ENCODE measurements around the gene ZNG1A. TPM values are rescaled to one million over a fixed set of nuclear protein-coding genes. Genes with fewer than 3 reads are reported as not detected.
"Not testable (repeated sequence)": the region's sequence is repeated elsewhere in the genome, so short reads cannot be mapped to it uniquely, and the experiment has no call there.

The ZNG1A gene
- total and polyA plus RNA-seq, 8 donors, result 14.1 to 31.1 (median 20.3) TPM

GRCh38 chr9:211557-211956, 32.7 kb upstream of the ZNG1A start:
- DNase-seq (peak in 3 of 6 donors; percentile 15 to 66 (median 43)), ATAC-seq (peak in 3 of 4 donors; percentile 51 to 67 (median 51)), FAIRE-seq (no peak)
- Histone ChIP-seq H3K9me3 (no peaks in the 10 kb centered on the region), H3K36me3 (no peaks in the 10 kb centered on the region), H3K4me1 (peaks cover 0 to 43% (median 9%) of the 10 kb centered on the region in 3 donors), H3K4me3 (no peak overlapping the region), H3K27me3 (no peaks in the 10 kb centered on the region), H3K27ac (peak overlapping the region in 3 of 4 donors; percentile 13 to 79 (median 71))
- intact Hi-C loops (cut with DNase I), result no loop called here
- TF ChIP-seq, protein P1, sequence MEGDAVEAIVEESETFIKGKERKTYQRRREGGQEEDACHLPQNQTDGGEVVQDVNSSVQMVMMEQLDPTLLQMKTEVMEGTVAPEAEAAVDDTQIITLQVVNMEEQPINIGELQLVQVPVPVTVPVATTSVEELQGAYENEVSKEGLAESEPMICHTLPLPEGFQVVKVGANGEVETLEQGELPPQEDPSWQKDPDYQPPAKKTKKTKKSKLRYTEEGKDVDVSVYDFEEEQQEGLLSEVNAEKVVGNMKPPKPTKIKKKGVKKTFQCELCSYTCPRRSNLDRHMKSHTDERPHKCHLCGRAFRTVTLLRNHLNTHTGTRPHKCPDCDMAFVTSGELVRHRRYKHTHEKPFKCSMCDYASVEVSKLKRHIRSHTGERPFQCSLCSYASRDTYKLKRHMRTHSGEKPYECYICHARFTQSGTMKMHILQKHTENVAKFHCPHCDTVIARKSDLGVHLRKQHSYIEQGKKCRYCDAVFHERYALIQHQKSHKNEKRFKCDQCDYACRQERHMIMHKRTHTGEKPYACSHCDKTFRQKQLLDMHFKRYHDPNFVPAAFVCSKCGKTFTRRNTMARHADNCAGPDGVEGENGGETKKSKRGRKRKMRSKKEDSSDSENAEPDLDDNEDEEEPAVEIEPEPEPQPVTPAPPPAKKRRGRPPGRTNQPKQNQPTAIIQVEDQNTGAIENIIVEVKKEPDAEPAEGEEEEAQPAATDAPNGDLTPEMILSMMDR (IDR thresholded peaks at IDR 0.05), result no peak
- 11 to 25% methylated on average over 5 of the region's 5 CpGs for WGBS, 2 donors

DNA sequence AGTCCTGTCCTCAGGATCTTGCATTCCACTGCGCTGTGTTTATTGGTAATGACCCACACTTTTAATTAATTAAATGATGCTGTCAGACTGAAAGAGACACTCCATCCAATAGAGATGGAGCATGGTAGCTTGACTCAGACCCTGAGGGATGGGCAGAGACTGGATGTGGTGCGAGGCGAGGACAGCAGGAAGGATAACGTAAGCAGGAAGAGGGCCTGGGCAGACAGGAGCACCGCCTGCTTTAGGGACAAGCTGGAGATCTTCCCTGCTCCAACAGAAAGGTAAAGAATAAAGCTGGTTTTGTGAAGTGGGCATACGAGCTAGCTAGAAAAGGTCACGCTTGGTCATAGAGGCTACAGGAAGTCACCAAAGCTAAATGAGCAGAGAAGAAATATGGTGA, 32.2 kb upstream of the ZNG1A start:
- peaks cover 0 to 38% (median 9%) of the 10 kb centered on the region in 3 donors for H3K4me1 ChIP-seq
- TF ChIP-seq, protein P1 (IDR thresholded peaks at IDR 0.05), result no peak
- intact Hi-C loops (cut with DNase I), result no loop called here
- no peaks in the 10 kb centered on the region for H3K27me3 ChIP-seq
- peak overlapping the region in 3 of 4 donors; percentile 13 to 79 (median 71) for H3K27ac ChIP-seq
- H3K9me3 ChIP-seq, result no peaks in the 10 kb centered on the region
- no peaks in the 10 kb centered on the region for H3K36me3 ChIP-seq
- FAIRE-seq (no peak), ATAC-seq (no peak), DNase-seq (no peak)
- WGBS, 2 donors, result 86 to 93% methylated on average over 7 of the region's 7 CpGs
- no peak overlapping the region for H3K4me3 ChIP-seq

GRCh38 chr9:209143-209758, 30.4 kb upstream of the ZNG1A start:
- TF ChIP-seq, protein P1 (IDR thresholded peaks at IDR 0.05), result no peak
- H3K9me3 ChIP-seq, result no peaks in the 10 kb centered on the region
- H3K4me3 ChIP-seq, result no peak overlapping the region
- FAIRE-seq (no peak), ATAC-seq (peak in 1 of 4 donors; percentile 8), DNase-seq (peak in 1 of 6 donors; percentile 43)
- H3K27ac ChIP-seq, result no peak overlapping the region
- intact Hi-C loops (cut with DNase I), result no loop called here
- 87 to 92% methylated on average over 14 of the region's 14 CpGs for WGBS, 2 donors
- H3K4me1 ChIP-seq, result peaks cover 0 to 33% (median 9%) of the 10 kb centered on the region in 3 donors
- no peaks in the 10 kb centered on the region for H3K36me3 ChIP-seq
- H3K27me3 ChIP-seq, result no peaks in the 10 kb centered on the region

- Histone ChIP-seq H3K27ac (no peak overlapping the region), H3K27me3 (no peaks in the 10 kb centered on the region), H3K36me3 (no peaks in the 10 kb centered on the region), H3K9me3 (no peaks in the 10 kb centered on the region), H3K4me3 (no peak overlapping the region), H3K4me1 (peaks cover 0 to 7% (median 0%) of the 10 kb centered on the region in 3 donors)
- no peak for DNase-seq
- no peak for ATAC-seq
- FAIRE-seq, result no peak
- 74 to 76% methylated on average over 1 of the region's 1 CpG for WGBS, 2 donors
- TF ChIP-seq, protein P1 (IDR thresholded peaks at IDR 0.05), result no peak
- intact Hi-C loops (cut with DNase I), result no loop called here
These were observed 27.6 kb upstream of the ZNG1A start for GRCh38 chr9:206481-206880.

GRCh38 chr9:199601-200000, 20.7 kb upstream of the ZNG1A start:
- H3K4me1 ChIP-seq; DNase-seq; FAIRE-seq; H3K36me3 ChIP-seq; H3K27ac ChIP-seq; ATAC-seq; intact Hi-C loops (cut with DNase I); H3K27me3 ChIP-seq; H3K4me3 ChIP-seq; H3K9me3 ChIP-seq: not testable (repeated sequence)
- WGBS, 2 donors, result 25% methylated on average over 1 of the region's 1 CpG; no CpG with 5 or more reads in 1 of the 2 donors

GRCh38 chr9:178140-178825, 573 bp downstream of the ZNG1A start:
- H3K4me1 ChIP-seq; H3K9me3 ChIP-seq; FAIRE-seq; ATAC-seq; H3K27me3 ChIP-seq; intact Hi-C loops (cut with DNase I); H3K36me3 ChIP-seq: not testable (repeated sequence)
- peak overlapping the region in 1 of 4 donors; percentile 28 for H3K27ac ChIP-seq
- whole genome bisulfite sequencing, 2 donors, result 0 to 2% methylated on average over 15 to 17 of the region's 23 CpGs
- peak overlapping the region in 2 of 4 donors; percentile 26 to 29 for H3K4me3 ChIP-seq
- DNase-seq, result peak in 3 of 6 donors; percentile 5 to 22 (median 13)

DNA sequence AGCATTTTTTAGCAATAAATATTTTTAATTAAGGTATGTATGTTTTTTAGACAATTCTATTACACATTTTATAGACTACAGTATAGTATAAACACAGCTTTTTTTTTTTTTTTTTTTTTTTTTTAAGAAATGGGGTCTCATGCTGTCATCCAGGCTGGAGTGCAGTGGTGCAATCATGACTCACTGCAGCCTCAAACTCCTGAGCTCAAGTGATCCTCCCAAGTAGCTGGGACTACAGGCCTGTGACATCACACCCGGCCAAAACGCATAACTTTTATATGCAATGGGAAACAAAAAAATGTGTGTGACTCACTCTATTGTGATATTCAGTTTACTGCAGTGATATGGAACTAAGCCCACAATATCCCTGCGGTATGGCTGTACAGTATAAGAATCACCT, 9.1 kb downstream of the ZNG1A start:
- ATAC-seq; H3K4me3 ChIP-seq; H3K4me1 ChIP-seq; H3K36me3 ChIP-seq; H3K27ac ChIP-seq; intact Hi-C loops (cut with DNase I); FAIRE-seq; H3K27me3 ChIP-seq; DNase-seq; H3K9me3 ChIP-seq: not testable (repeated sequence)
- WGBS, 2 donors, result no CpG with 5 or more reads among the region's 3 CpGs

- H3K27ac ChIP-seq; H3K4me3 ChIP-seq; FAIRE-seq; H3K9me3 ChIP-seq; H3K27me3 ChIP-seq; ATAC-seq; intact Hi-C loops (cut with DNase I); H3K36me3 ChIP-seq; H3K4me1 ChIP-seq; DNase-seq: not testable (repeated sequence)
- 85% methylated on average over 1 of the region's 1 CpG; no CpG with 5 or more reads in 1 of the 2 donors for WGBS, 2 donors
These were observed 19.0 kb downstream of the ZNG1A start for GRCh38 chr9:159871-160270.
